GM18526 (cell line): Measurements from ENCODE around the gene KCTD14.

ENCODE experiments used
- POLR2A ChIP-seq: IDR thresholded peaks from 3 replicates; pipeline ENCODE4 v1.6.1; 2011; ENCODE audit not compliant: insufficient read length; ENCODE audit errors: extremely low read depth

KCTD14 gene

DNA sequence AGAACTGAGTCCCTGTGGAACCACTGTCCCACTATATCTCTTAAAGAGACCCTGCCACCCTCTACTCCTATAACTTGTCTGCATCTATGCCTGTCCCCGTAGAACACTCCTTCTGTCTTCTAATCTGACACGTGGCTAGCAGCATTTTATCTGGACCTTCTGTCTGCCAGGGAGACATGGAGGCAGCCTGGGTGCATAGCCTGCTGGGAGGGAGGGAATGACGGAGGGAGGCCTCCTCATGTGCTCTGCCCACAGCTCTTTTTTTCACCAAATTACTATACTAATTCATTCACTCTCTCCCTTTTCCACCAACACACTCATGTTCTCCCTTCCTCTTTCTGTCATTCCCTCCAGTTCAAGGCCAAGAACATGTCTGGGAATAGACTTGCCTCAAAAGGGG lies 33.0 kb upstream of the KCTD14 start:
- no peak for TF ChIP-seq POLR2A

DNA sequence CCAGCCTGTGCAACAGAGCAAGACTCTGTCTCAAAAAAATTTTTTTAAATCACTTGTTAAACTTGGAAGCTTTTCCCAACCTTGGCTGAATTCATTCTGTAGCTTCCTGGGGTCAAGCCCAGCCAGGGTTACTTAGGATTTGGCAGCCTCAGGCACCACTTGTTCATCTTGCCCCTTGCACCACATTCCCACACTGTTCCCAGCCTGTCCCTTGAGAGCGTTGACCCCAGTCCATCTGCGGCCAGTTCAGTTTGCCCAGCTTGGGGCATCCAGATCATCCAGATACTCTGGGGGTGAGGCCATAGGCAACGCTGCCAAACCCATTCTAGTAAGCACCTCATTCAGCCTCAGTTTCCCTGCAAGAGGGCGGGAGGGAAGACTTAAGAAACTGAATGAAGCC lies 31.9 kb upstream of the KCTD14 start:
- TF ChIP-seq POLR2A = no peak

DNA sequence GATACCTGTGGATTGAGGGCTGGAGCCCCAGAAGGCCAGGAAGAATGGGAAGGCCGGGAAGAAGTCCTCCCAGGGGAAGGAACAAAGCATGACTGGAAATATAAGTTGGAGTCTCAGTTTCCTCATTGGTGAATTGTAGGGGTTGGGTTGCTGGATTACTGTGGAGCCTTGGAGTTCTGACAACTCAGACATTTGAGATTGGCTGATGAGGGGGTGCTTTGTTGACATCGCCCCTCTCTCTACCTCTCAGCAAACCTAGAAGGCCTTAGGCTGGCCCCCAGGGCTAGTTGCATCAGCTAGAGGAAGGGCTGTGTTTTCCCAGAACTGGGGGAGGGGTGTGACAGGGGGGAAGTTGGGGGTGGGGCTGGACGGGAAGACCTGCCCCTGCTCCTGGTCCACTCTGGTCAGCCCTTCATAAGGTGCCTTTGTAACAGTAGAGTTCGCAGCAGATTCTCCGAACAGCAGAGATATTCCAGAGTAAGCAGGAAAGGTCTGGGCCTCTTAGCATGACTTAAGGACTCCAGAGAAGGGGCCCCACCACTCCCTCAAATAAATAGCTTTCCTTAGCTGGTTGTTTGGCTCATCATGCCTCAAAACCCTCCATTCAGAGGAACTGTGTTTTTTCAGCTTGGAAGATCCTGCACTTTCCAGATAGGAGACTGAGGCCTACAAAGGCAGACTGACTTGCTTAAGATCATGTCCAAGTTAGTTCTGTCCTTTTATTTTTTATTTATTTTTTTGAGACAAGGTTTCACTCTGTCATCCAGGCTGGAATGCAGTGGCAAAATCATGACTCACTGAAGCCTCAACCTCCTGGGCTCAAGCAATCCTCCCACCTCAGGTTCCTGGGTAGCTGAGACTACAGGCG lies 28.1 kb upstream of the KCTD14 start:
- TF ChIP-seq POLR2A = no peak

DNA sequence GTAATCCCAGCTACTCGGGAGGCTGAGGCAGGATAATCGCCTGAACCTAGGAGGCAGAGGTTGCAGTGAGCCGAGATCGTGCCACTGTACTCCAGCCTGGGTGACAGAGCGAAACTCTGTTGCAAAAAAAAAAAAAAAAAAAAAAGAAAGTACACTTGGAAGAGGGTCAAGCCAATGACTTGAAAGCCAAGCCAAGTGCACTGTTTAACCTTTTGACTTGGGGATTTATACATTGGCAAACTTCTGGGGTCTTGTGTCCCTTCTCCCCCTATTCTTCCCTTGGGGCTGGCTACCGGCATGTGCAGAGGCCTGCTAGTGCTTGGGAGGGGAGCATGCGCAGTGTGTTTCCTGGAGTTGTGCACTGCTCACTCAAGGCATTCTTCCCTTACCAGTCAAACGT lies 26.3 kb upstream of the KCTD14 start:
- no peak for TF ChIP-seq POLR2A

DNA sequence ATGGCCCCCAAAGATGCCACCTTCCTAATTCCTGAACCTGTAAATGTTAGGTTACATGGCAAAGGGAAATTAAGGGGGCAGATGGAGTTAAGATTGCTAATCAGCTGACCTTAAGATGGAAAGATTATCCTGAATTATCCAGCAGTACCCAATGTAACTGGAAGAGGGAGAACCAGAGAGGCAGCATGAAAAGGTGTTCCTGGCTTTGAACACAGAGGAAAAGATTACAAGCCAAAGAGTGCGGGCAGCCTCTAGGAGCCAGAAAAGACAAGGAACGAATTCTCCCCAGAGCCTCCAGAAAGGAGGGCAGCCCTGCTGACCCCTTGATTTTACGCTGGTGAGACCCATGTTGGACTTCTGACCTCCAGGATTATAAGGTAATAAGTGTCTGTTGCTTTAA lies 25.5 kb upstream of the KCTD14 start:
- no peak for TF ChIP-seq POLR2A

DNA sequence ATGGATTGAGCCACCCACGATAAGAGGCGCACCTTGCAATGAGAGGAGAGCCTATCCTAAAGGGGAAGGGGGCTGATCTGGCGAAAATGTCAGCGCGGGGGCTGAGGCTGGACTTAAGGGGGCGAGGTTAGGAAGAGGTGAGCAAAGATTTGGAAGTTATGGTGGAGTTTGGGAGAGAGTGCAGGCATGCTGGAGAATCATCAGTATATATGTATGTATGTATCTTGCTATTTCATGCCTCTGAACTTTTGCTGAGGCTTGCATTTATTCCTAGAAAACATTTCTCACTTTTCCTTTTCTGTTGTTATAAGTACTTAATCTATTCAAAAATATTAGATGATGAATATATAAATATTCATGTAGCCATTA lies 23.4 kb upstream of the KCTD14 start:
- TF ChIP-seq POLR2A = no peak

DNA sequence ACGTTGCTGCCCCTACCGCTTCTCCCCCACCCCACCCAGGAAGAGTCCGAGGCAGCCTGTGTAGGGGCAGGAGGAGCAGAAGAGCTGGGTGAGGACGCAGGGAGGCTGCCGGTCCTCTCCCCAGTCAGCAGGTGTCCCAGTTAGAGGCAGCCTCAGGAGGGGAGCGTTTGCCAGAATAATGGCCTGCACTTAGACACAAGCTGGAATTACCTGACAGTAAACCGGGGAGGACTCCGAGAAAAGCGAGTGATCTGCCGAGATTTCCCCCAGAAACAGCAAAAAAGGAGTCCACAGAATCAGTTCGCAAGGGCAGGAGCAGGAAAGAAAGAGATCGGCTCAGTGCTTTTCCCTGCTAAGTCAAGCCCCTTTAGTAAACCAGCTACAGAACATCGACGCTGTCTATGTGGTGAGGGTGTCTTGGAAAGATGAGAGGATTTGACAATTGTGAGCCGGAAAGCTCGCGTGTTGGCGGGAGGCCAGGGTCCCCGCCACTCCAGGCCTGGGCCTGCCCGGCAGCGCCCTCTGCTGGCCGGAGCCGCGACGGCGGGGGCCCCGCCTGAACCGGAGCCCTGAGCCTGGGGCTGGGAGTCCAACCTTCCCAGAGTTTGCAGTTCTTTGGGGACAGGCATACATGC lies 22.9 kb upstream of the KCTD14 start:
- TF ChIP-seq POLR2A = no peak

DNA sequence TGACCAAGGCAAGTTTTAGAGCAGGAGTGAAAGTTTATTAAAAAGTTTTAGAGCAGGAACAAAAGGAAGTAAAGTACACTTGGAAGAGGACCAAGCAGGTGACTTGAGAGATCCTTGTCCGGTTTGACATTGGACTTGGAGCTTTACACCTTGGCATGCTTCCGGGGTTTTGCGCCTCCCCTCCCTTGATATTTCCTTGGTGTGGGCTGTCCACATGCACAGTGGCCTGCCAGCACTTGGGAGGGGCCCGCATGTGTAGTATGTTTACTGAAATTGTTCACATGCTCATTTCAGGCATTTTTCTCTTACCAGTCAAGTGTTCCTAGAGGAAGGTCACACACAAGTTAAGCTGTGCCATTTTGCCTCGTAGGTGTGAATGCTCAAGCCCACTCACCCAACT lies 21.6 kb upstream of the KCTD14 start:
- no peak for TF ChIP-seq POLR2A

DNA sequence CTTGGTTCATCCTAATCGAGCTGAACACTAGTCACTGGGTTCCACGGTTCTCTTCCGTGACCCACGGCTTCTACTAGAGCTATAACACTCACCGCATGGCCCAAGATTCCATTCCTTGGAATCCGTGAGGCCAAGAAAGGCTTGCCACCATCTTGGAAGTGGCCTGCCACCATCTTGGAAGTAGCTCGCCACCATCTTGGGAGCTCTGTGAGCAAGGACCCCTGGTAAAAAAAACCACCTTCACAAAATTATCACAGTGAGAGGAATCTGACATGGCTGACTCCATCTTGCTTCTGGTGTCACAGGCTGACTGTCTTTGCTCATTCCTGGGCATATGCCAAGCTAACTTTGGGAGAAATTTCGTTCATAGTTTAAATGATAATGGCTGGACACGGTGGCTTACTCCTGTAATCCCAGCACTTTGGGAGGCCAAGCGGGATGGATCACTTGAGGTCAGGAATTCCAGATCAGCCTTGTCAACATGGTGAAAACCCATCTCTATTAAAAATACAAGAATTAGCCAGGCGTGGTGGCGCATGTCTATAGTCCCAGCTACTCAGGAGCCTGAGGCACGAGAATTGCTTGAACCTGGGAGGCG lies 18.9 kb upstream of the KCTD14 start:
- TF ChIP-seq POLR2A = no peak

DNA sequence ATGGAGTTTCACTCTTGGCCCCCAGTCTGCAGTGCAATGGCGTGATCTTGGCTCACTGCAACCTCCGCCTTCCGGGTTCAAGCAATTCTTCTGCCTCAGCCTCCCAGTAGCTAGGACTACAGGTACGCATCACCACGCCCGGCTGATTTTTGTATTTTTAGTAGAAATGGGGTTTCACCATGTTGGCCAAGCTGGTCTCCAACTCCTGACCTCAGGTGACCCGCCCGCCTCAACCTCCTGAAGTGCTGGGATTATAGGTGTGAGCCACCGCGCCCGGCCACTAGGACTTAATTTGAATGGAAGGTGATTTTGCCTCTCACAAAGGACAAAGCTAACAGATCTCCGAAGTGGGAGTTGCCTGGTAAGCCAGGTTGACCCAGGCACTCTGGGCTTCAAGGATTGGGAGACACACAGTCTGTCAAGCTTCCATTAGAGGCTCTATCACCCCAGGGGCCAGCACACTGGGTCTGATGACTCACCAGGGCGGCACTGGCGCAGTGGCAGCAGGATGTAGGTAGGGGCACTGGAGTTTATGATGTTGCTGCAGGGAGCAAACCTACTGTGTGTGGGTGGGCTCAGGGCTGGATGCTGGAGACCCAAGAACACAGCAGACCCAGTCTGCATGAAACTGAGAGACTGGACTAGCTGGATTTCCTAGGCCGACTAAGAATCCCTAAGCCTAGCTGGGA lies 17.8 kb upstream of the KCTD14 start:
- no peak for TF ChIP-seq POLR2A

DNA sequence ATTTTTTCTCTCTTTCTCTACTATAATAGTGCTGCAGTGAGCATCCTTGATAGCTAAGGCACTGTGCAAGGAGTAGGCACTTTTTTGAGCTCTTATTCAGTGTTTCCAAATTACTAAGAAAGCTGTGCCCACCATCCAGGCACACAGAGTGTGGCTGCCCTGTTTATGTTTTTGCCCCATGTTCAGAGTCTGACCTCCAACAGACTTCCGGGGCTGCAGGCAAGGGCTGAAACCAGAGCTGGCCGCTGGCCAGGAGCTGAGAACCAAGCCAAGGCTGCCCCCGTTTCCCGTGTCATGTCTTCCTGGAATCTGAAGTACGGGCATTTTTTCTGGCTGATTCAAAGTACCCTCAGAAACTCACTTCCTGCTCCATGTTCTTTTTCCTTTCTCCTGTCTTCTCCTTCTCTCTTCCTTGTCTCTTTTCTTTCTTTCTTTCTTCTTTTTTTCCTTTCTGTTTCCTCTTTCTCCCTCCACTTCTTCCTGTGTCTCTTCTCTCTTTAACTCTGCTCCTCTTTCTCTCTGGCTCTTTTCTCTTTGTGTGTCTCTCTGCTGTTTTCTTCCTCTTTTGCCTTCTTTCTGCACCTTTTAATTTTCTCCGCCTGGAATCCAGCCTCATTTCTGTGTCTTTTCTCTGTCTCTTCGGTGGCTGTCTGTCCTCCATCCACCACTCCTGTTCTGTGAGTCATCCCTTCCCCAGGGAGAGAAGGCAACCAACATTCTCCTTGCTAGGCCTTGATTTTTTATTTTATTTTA lies 17.0 kb upstream of the KCTD14 start:
- TF ChIP-seq POLR2A = no peak

DNA sequence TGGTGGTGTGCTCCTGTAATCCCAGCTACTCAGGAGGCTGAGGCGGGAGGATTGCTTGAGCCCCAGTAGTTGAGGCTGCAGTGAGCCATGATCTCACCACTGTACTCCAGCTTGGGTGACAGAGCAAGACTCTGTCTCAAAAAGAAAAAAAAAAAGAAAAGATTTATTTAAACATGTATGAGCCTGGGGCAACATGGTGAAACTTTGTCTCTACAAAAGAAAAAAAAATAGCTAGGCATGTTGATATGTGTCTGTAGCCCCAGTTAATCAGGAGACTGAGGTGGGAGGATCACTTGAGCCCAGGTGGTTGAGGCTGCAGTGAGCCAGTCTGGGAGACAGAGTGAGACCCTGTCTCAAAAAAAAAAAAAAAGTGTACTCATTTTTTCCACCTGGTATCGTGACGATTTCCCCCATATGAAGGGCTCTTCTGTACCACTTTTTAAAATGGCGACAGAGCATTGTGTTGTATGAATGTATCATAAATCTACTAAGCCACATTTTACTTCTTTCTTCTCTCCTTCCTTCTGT lies 16.4 kb upstream of the KCTD14 start:
- no peak for TF ChIP-seq POLR2A

DNA sequence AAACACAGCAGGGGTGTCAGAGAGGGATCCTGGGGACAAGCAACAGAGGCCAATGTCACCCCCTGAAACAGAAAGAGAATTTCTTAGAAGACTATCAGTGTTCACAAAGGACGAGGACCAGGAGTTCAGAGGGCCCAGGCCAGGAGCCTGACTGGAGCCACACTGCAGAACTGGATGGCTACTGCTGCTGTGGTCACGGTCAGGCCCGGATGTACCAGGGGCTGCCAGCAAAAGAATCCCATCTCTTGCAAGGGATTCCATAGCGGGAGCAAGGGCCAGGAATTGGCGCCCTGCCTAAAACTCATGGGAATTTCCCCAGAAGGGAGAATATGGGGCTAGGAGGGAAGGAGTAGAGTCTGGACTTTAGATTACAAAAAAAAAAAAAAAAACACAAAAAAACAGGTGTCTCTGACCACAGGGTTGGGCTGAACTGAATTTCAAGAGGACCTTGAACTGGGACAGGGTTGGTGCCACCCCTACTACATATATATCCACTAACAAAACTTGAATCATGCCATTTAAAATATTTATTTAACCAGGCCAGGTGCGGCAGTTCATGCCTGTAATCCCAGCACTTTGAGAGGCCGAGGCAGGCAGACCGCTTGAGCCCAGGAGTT lies 15.7 kb upstream of the KCTD14 start:
- no peak for TF ChIP-seq POLR2A

DNA sequence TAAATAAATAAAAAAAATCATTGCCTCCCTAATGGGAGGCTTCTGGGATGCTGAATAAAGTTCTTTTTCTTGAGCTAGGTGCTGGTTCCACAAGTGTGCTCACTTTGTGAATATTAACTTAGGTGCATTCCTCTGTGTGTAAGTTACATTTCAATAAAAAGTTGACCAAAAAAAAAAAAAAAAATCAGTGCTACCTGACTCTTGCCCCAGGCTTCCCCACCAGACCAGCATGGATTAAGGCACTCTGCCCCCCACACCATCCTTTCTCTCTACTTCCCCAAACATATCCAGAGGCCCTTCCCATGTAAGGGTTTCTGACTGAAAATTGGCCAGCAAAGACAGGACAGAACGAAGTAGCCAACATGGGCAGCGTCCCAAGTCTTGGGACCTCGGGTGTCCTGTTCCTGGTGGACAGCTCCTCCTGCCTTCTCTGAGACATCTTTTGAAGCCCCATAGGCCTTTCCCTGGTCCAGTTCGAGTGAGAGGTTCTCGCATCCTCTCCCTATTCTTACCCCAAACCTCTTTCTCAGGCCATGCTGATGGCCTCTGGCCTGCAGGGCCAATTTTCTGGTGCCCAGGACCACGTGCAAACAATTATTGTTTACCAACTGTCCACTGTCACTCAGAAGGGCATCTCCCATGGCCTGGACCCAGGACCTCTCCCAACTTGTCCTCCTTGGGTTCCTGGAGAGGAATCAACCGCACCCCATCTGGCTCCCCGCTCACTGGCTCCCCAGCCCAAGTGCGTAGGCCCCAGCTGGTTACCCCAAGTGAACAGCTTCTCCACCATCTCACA lies 14.9 kb upstream of the KCTD14 start:
- no peak for TF ChIP-seq POLR2A
